B cell (primary cell): ENCODE measurements around the gene MPP4. TPM values are rescaled to one million over a fixed set of nuclear protein-coding genes. Genes with fewer than 3 reads are reported as not detected.

ENCODE experiments used
- ATAC-seq: fragments of 200-7000 bp; cut with Tn5 transposase; one replicate; pipeline ENCODE4 v1.10.0; 2021; ENCODE audit warnings: low read depth, mild to moderate bottlenecking, moderate number of reproducible peaks, moderate library complexity
- CTCF ChIA-PET: fragments of 350-600 bp; sonication (Branson Sonifier 250); formaldehyde crosslinking; loops from one replicate; lab custom pipeline; 2021; ENCODE audit warnings: antibody characterized with exemption, inconsistent platforms; lab: Charles Lee
- POLR2A ChIA-PET: fragments of 350-600 bp; sonication (Branson Sonifier 250); formaldehyde crosslinking; loops from one replicate; lab custom pipeline; 2021; ENCODE audit warnings: antibody characterized with exemption; lab: Charles Lee
- DNase-seq: peaks from one replicate; pipeline ENCODE4 v3.0.0; 2013
- H2AFZ ChIP-seq: 2 replicates; pipeline ENCODE4 v1.6.1; 2012; ENCODE audit warnings: mild to moderate bottlenecking, low read depth, low read length; ENCODE audit not compliant: insufficient read depth, poor library complexity, severe bottlenecking
- H3K27ac ChIP-seq, 2 donors: 1 replicate in 1 of 2; 2 replicates in 1 of 2; pipeline ENCODE4 v1.5.1; 2012 to 2013; ENCODE audit warnings: low read length in 2 of 2, mild to moderate bottlenecking in 2 of 2, moderate library complexity in 1 of 2
- H3K27me3 ChIP-seq, 4 experiments: fragments of 200-600 bp in 1 of 4; sonication (generic) in 1 of 4; replicated peaks in 1 of 4; 1 replicate in 2 of 4; 2 replicates in 2 of 4; pipeline versions ENCODE4 v1.6.1 to v1.7.0; 2013 to 2016; ENCODE audit warnings: low read length in 3 of 4, mild to moderate bottlenecking in 2 of 4, mixed read lengths in 1 of 4, moderate library complexity in 1 of 4; ENCODE audit not compliant: insufficient read depth in 4 of 4, control insufficient read depth in 3 of 4; ENCODE audit errors: control extremely low read depth in 1 of 4
- H3K36me3 ChIP-seq, 2 experiments: replicated peaks in 1 of 2; 1 replicate in 1 of 2; 2 replicates in 1 of 2; pipeline versions ENCODE4 v1.6.1 to v1.7.1; 2013; ENCODE audit warnings: low read length in 1 of 2; ENCODE audit not compliant: insufficient read depth in 2 of 2, control insufficient read depth in 1 of 2; ENCODE audit errors: control extremely low read depth in 1 of 2, extremely low read depth in 1 of 2
- H3K4me1 ChIP-seq, 2 donors: fragments of 200-600 bp in 1 of 2; sonication (generic) in 1 of 2; 1 replicate in 1 of 2; 2 replicates in 1 of 2; pipeline versions ENCODE4 v1.5.1 to v1.6.1; 2013 to 2017; ENCODE audit warnings: low read length in 2 of 2; ENCODE audit not compliant: control insufficient read depth in 2 of 2, insufficient read depth in 2 of 2
- H3K4me2 ChIP-seq: replicated peaks from 2 replicates; pipeline ENCODE3; 2012; ENCODE audit warnings: mild to moderate bottlenecking, low read depth, low read length; ENCODE audit not compliant: poor library complexity, severe bottlenecking
- H3K4me3 ChIP-seq, 5 experiments: fragments of 200-600 bp in 1 of 5; sonication (generic) in 1 of 5; 1 replicate in 3 of 5; 2 replicates in 2 of 5; pipeline versions ENCODE4 v1.5.1 to v1.7.0; 2011 to 2016; ENCODE audit warnings: low read length in 4 of 5, mild to moderate bottlenecking in 4 of 5, low read depth in 2 of 5, control low read depth in 1 of 5, moderate library complexity in 1 of 5; ENCODE audit not compliant: insufficient read depth in 1 of 5; ENCODE audit errors: control extremely low read depth in 1 of 5, extremely low read depth in 1 of 5
- H3K79me2 ChIP-seq: fragments of 200-600 bp; sonication (generic); one replicate; pipeline ENCODE4 v1.6.0; 2016; ENCODE audit warnings: low read length; ENCODE audit not compliant: control insufficient read depth, insufficient read depth
- H3K9ac ChIP-seq: fragments of 200-600 bp; sonication (generic); 2 replicates; pipeline ENCODE4 v1.6.1; 2017; ENCODE audit warnings: mild to moderate bottlenecking, low read length, moderate library complexity
- H3K9me3 ChIP-seq, 3 donors: one replicate each; pipeline versions ENCODE4 v1.6.1 to v1.7.1; 2013; ENCODE audit warnings: low read length in 2 of 3; ENCODE audit not compliant: control insufficient read depth in 2 of 3, insufficient read depth in 1 of 3; ENCODE audit errors: control extremely low read depth in 1 of 3
- H4K20me1 ChIP-seq: 2 replicates; pipeline ENCODE4 v1.6.0; 2012; ENCODE audit warnings: mild to moderate bottlenecking, low read length; ENCODE audit not compliant: insufficient read depth, control insufficient read depth, poor library complexity, severe bottlenecking
- H3K27ac Mint-ChIP-seq: one replicate; pipeline ENCODE4 v1.8.0; 2021; ENCODE audit warnings: mixed read lengths
- H3K27me3 Mint-ChIP-seq: one replicate; pipeline ENCODE4 v1.8.0; 2021; ENCODE audit warnings: mixed read lengths
- H3K4me1 Mint-ChIP-seq: one replicate; pipeline ENCODE4 v1.8.0; 2021; ENCODE audit warnings: mixed read lengths
- H3K4me3 Mint-ChIP-seq: one replicate; pipeline ENCODE4 v1.8.0; 2021; ENCODE audit warnings: mixed read lengths
- H3K9me3 Mint-ChIP-seq: one replicate; pipeline ENCODE4 v1.8.0; 2022; ENCODE audit warnings: mixed read lengths; ENCODE audit not compliant: insufficient read depth
- EZH2 ChIP-seq: IDR thresholded peaks from 2 replicates; pipeline ENCODE4 v1.6.1; 2012; ENCODE audit warnings: borderline replicate concordance, low read depth, mild to moderate bottlenecking, moderate library complexity, low read length; ENCODE audit not compliant: insufficient read depth, poor library complexity, severe bottlenecking
- WGBS: methylation state at CpG from one replicate; pipeline ENCODE4 v1.1.5; 2013; ENCODE audit warnings: missing lambda C conversion rate; ENCODE audit not compliant: insufficient coverage; 5-methylcytosine and 5-hydroxymethylcytosine counted together
- intact Hi-C: fragments of 100-400 bp; cut with micrococcal nuclease; formaldehyde crosslinking; loops from one replicate; pipeline ENCODE4 v1.10.0; 2022
- polyA plus RNA-seq: library from polyadenylated mRNA; depleted of rRNA; stranded (reverse); fragments of >200 nt; gene quantifications from 2 replicates; pipeline ENCODE4 v1.2.3, GENCODE V29; 2012
- total RNA-seq, 2 donors: library from RNA; stranded (reverse); fragments of 120-200 nt in 1 of 2; gene quantifications; 1 replicate in 1 of 2; 2 replicates in 1 of 2; pipeline versions ENCODE4 v1.2.3 to v1.2.4, GENCODE V29; 2013 to 2022
- TF ChIP-seq, protein P1 (sequence below): fragments of 200-600 bp; IDR thresholded peaks from one replicate; pipeline ENCODE4 v1.8.0; 2022; ENCODE audit warnings: antibody characterized with exemption, mild to moderate bottlenecking

Gene MPP4
- total and polyA plus RNA-seq, 2 donors (not counting 1 experiment from before 2014, with no cell fraction given), result not detected

GRCh38 chr2:201656102-201656501, 42.3 kb downstream of the MPP4 start:
- Histone ChIP-seq H2AFZ (no peak overlapping the region), H4K20me1 (no peaks in the 10 kb centered on the region), H3K4me2 (no peak overlapping the region), H3K36me3 (no peaks in the 10 kb centered on the region), H3K9me3 (peaks cover 0 to 3% (median 0%) of the 10 kb centered on the region in 3 donors), H3K27me3 (peaks cover 0 to 4% (median 0%) of the 10 kb centered on the region in 4 experiments), H3K4me3 (no peak overlapping the region), H3K4me1 (no peaks in the 10 kb centered on the region), H3K79me2 (no peaks in the 10 kb centered on the region), H3K27ac (no peak overlapping the region), H3K9ac (no peak overlapping the region)
- H3K4me1 Mint-ChIP-seq, result no peaks in the 10 kb centered on the region
- no peaks in the 10 kb centered on the region for H3K9me3 Mint-ChIP-seq
- peaks cover 38% of the 10 kb centered on the region for H3K27me3 Mint-ChIP-seq
- WGBS, result 98% methylated on average over 10 of the region's 11 CpGs
- intact Hi-C loops, result no loop called here
- ATAC-seq, result no peak
- TF ChIP-seq, protein P1, sequence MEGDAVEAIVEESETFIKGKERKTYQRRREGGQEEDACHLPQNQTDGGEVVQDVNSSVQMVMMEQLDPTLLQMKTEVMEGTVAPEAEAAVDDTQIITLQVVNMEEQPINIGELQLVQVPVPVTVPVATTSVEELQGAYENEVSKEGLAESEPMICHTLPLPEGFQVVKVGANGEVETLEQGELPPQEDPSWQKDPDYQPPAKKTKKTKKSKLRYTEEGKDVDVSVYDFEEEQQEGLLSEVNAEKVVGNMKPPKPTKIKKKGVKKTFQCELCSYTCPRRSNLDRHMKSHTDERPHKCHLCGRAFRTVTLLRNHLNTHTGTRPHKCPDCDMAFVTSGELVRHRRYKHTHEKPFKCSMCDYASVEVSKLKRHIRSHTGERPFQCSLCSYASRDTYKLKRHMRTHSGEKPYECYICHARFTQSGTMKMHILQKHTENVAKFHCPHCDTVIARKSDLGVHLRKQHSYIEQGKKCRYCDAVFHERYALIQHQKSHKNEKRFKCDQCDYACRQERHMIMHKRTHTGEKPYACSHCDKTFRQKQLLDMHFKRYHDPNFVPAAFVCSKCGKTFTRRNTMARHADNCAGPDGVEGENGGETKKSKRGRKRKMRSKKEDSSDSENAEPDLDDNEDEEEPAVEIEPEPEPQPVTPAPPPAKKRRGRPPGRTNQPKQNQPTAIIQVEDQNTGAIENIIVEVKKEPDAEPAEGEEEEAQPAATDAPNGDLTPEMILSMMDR, result no peak
- TF ChIP-seq EZH2, result no peak
- H3K4me3 Mint-ChIP-seq, result no peak overlapping the region
- H3K27ac Mint-ChIP-seq, result no peak overlapping the region
- ChIA-PET CTCF (no interaction called here), POLR2A (no interaction called here)
- DNase-seq, result no peak

GRCh38 chr2:201654616-201655384, 43.6 kb downstream of the MPP4 start:
- Histone ChIP-seq H3K27ac (no peak overlapping the region), H4K20me1 (no peaks in the 10 kb centered on the region), H3K36me3 (no peaks in the 10 kb centered on the region), H3K4me2 (no peak overlapping the region), H3K9ac (no peak overlapping the region), H3K9me3 (peaks cover 0 to 3% (median 0%) of the 10 kb centered on the region in 3 donors), H3K27me3 (peaks cover 0 to 4% (median 0%) of the 10 kb centered on the region in 4 experiments), H3K79me2 (no peaks in the 10 kb centered on the region), H2AFZ (no peak overlapping the region), H3K4me1 (no peaks in the 10 kb centered on the region), H3K4me3 (no peak overlapping the region)
- Mint-ChIP-seq H3K27me3 (peaks cover 32% of the 10 kb centered on the region), H3K27ac (no peak overlapping the region), H3K4me1 (no peaks in the 10 kb centered on the region), H3K4me3 (no peak overlapping the region), H3K9me3 (no peaks in the 10 kb centered on the region)
- no peak for DNase-seq
- TF ChIP-seq, protein P1, result no peak
- no peak for TF ChIP-seq EZH2
- intact Hi-C loops, result no loop called here
- ATAC-seq, result no peak
- ChIA-PET CTCF (no interaction called here), POLR2A (no interaction called here)
- WGBS, result 94% methylated on average over 3 of the region's 5 CpGs
